IMR-90 (cell line): Measurements from ENCODE around the gene FLNA. TPM values are rescaled to one million over a fixed set of nuclear protein-coding genes. Genes with fewer than 3 reads are reported as not detected.

Experiments used
- ATAC-seq: fragments of 200-7000 bp; cut with Tn5 transposase; 2 replicates; pipeline ENCODE4 v1.9.1; 2020; ENCODE audit warnings: low read depth, mild to moderate bottlenecking, moderate library complexity
- BruUV-seq: library from RNA; stranded (reverse); fragments of 400-500 nt; replicated peaks from 2 replicates; lab custom pipeline; 2021; lab: Mats Ljungman, UMichigan
- CTCF ChIA-PET: fragments of 300-600 bp; formaldehyde crosslinking; extraction: SDS; loops from one replicate; lab custom pipeline; 2021; ENCODE audit warnings: antibody characterized with exemption; lab: Yijun Ruan, JAX
- POLR2A ChIA-PET: fragments of 300-600 bp; sonication (Branson Sonifier 250); formaldehyde crosslinking; loops from one replicate; lab custom pipeline; 2022; ENCODE audit warnings: antibody characterized with exemption; ENCODE audit not compliant: unreplicated experiment; lab: Charles Lee
- DNase-seq: peaks from one replicate; pipeline ENCODE4 v3.0.0; 2013
- H2AFZ ChIP-seq: replicated peaks from 2 replicates; pipeline ENCODE3; 2013; ENCODE audit warnings: low read length, mild to moderate bottlenecking; ENCODE audit not compliant: poor library complexity
- H2AK5ac ChIP-seq: 2 replicates; pipeline ENCODE4 v1.6.1; 2013; ENCODE audit warnings: low read depth, low read length, inconsistent platforms
- H2AK9ac ChIP-seq: replicated peaks from 2 replicates; pipeline ENCODE3; 2013; ENCODE audit warnings: mild to moderate bottlenecking, low read depth, low read length, moderate library complexity; ENCODE audit not compliant: poor library complexity
- H2BK120ac ChIP-seq: 2 replicates; pipeline ENCODE4 v1.6.1; 2013; ENCODE audit warnings: low read depth, low read length, inconsistent platforms
- H2BK15ac ChIP-seq: 3 replicates; pipeline ENCODE4 v1.6.1; 2013; ENCODE audit warnings: low read depth, low read length, inconsistent platforms
- H2BK20ac ChIP-seq: 2 replicates; pipeline ENCODE4 v1.6.1; 2013; ENCODE audit warnings: low read depth, mild to moderate bottlenecking, inconsistent platforms, low read length, moderate library complexity
- H2BK5ac ChIP-seq: 2 replicates; pipeline ENCODE4 v1.6.1; 2013; ENCODE audit warnings: mild to moderate bottlenecking, low read depth, low read length, inconsistent platforms; ENCODE audit not compliant: poor library complexity, severe bottlenecking
- H3K14ac ChIP-seq: replicated peaks from 2 replicates; pipeline ENCODE4 v1.6.1; 2013; ENCODE audit warnings: low read depth, low read length, inconsistent platforms
- H3K18ac ChIP-seq: 2 replicates; pipeline ENCODE4 v1.6.1; 2013; ENCODE audit warnings: low read depth, low read length, control low read depth
- H3K23ac ChIP-seq: 2 replicates; pipeline ENCODE4 v1.6.1; 2013; ENCODE audit warnings: low read depth, low read length, inconsistent platforms
- H3K27ac ChIP-seq: 2 replicates; pipeline ENCODE4 v1.5.1; 2013; ENCODE audit warnings: mild to moderate bottlenecking, control low read depth, low read length; ENCODE audit not compliant: insufficient read depth
- H3K27me3 ChIP-seq: 2 replicates; pipeline ENCODE4 v1.6.1; 2013; ENCODE audit warnings: low read length; ENCODE audit not compliant: control insufficient read depth, insufficient read depth
- H3K36me3 ChIP-seq: 2 replicates; pipeline ENCODE4 v1.6.1; 2013; ENCODE audit warnings: low read length, mixed read lengths; ENCODE audit not compliant: control insufficient read depth, insufficient read depth
- H3K4ac ChIP-seq: 2 replicates; pipeline ENCODE4 v1.6.1; 2013; ENCODE audit warnings: low read depth, low read length, inconsistent platforms
- H3K4me1 ChIP-seq: 2 replicates; pipeline ENCODE4 v1.6.1; 2013; ENCODE audit warnings: low read length, mixed read lengths; ENCODE audit not compliant: control insufficient read depth, insufficient read depth
- H3K4me2 ChIP-seq: 2 replicates; pipeline ENCODE4 v1.6.1; 2013; ENCODE audit warnings: low read depth, mild to moderate bottlenecking, control low read depth, low read length, moderate library complexity
- H3K4me3 ChIP-seq: 2 replicates; pipeline ENCODE4 v1.5.1; 2013; ENCODE audit warnings: low read depth, mild to moderate bottlenecking, control low read depth, low read length, moderate library complexity; ENCODE audit not compliant: insufficient read depth
- H3K56ac ChIP-seq: 2 replicates; pipeline ENCODE4 v1.6.1; 2013; ENCODE audit warnings: low read length, inconsistent platforms; ENCODE audit not compliant: insufficient read depth; ENCODE audit errors: extremely low read depth
- H3K79me1 ChIP-seq, 2 experiments: 2 replicates each; pipeline ENCODE4 v1.6.1; 2013; ENCODE audit warnings: low read length in 2 of 2, inconsistent platforms in 1 of 2, low read depth in 1 of 2
- H3K9ac ChIP-seq: 2 replicates; pipeline ENCODE4 v1.6.1; 2013; ENCODE audit warnings: low read depth, low read length, control low read depth
- H3K9me1 ChIP-seq: 2 replicates; pipeline ENCODE4 v1.6.1; 2013; ENCODE audit warnings: low read length, inconsistent platforms; ENCODE audit not compliant: insufficient read depth
- H3K9me3 ChIP-seq: 2 replicates; pipeline ENCODE4 v1.6.1; 2013; ENCODE audit warnings: low read length; ENCODE audit not compliant: control insufficient read depth, insufficient read depth
- H4K20me1 ChIP-seq: 2 replicates; pipeline ENCODE4 v1.6.1; 2013; ENCODE audit warnings: low read length, inconsistent platforms; ENCODE audit not compliant: insufficient read depth
- H4K5ac ChIP-seq: 2 replicates; pipeline ENCODE4 v1.6.1; 2013; ENCODE audit warnings: mild to moderate bottlenecking, low read depth, low read length, control low read depth
- H4K8ac ChIP-seq, 2 experiments: 2 replicates each; pipeline ENCODE4 v1.6.1; 2013; ENCODE audit warnings: low read depth in 2 of 2, low read length in 2 of 2, control low read depth in 1 of 2, inconsistent platforms in 1 of 2
- H4K91ac ChIP-seq: 2 replicates; pipeline ENCODE4 v1.6.1; 2013; ENCODE audit warnings: low read depth, low read length, inconsistent platforms; ENCODE audit not compliant: insufficient read depth
- CEBPB ChIP-seq: IDR thresholded peaks from 2 replicates; pipeline ENCODE4 v1.6.1; 2012; ENCODE audit warnings: low read depth, low read length, improper control_type of control experiment
- FOS ChIP-seq: fragments of 150-350 bp; IDR thresholded peaks from 2 replicates; pipeline ENCODE4 v1.6.1; 2016; ENCODE audit warnings: low read depth, low read length
- MAFK ChIP-seq: IDR thresholded peaks from 2 replicates; pipeline ENCODE4 v1.6.1; 2012; ENCODE audit warnings: low read depth, low read length, improper control_type of control experiment
- MAZ ChIP-seq: IDR thresholded peaks from 2 replicates; pipeline ENCODE4 v1.6.1; 2012; ENCODE audit warnings: low read depth, mild to moderate bottlenecking, low read length, improper control_type of control experiment, moderate library complexity, borderline replicate concordance
- MXI1 ChIP-seq: IDR thresholded peaks from 2 replicates; pipeline ENCODE4 v1.6.1; 2012; ENCODE audit warnings: low read depth, mild to moderate bottlenecking, low read length, moderate library complexity, borderline replicate concordance
- POLR2A ChIP-seq: IDR thresholded peaks from 2 replicates; pipeline ENCODE4 v1.6.1; 2012; ENCODE audit warnings: mild to moderate bottlenecking, low read depth, low read length
- RAD21 ChIP-seq: IDR thresholded peaks from 2 replicates; pipeline ENCODE4 v1.6.1; 2012; ENCODE audit warnings: low read length, improper control_type of control experiment
- RCOR1 ChIP-seq: IDR thresholded peaks from 2 replicates; pipeline ENCODE4 v1.6.1; 2012; ENCODE audit warnings: mild to moderate bottlenecking, low read length, improper control_type of control experiment; ENCODE audit not compliant: insufficient replicate concordance
- RFX5 ChIP-seq: IDR thresholded peaks from 2 replicates; pipeline ENCODE4 v1.8.0; 2012; ENCODE audit warnings: low read depth, mild to moderate bottlenecking, low read length, moderate library complexity
- SMC3 ChIP-seq: fragments of 150-350 bp; IDR thresholded peaks from 2 replicates; pipeline ENCODE4 v1.6.1; 2016; ENCODE audit warnings: low read depth, mild to moderate bottlenecking, antibody characterized with exemption, low read length, moderate library complexity
- WGBS, 2 experiments: methylation state at CpG; one replicate each; pipeline versions ENCODE4 v1.1.5 to v1.1.7; 2013; ENCODE audit warnings: missing lambda C conversion rate in 2 of 2; ENCODE audit not compliant: insufficient read length in 1 of 2; ENCODE audit errors: extremely low coverage in 2 of 2; 5-methylcytosine and 5-hydroxymethylcytosine counted together
- dilution Hi-C: fragments of 300-500 bp; cut with HindIII; formaldehyde crosslinking; loops from one replicate; pipeline ENCODE4 v1.14.3; 2018; ENCODE audit warnings: low sequenced_read_pairs; ENCODE audit not compliant: unreplicated experiment
- in situ Hi-C: fragments of 300-500 bp; cut with MboI; formaldehyde crosslinking; loops from 3 replicates; pipeline ENCODE4 v1.14.3; 2019; ENCODE audit warnings: low sequenced_read_pairs, inconsistent platforms, mixed read lengths
- intact Hi-C: fragments of 100-400 bp; cut with micrococcal nuclease; formaldehyde crosslinking; loops from 2 replicates; pipeline ENCODE4 v1.10.0; 2022
- polyA plus RNA-seq, 3 experiments: library from polyadenylated mRNA; depleted of rRNA; stranded (reverse); fragments of >200 nt; gene quantifications; 2 replicates each; pipeline ENCODE4 v1.2.3, GENCODE V29; 2012; ENCODE audit warnings: low replicate concordance in 1 of 3
- total RNA-seq: library from RNA; depleted of rRNA; stranded (reverse); fragments of >200 nt; gene quantifications from 2 replicates; pipeline ENCODE4 v1.2.3, GENCODE V29; 2012
- TF ChIP-seq, protein P1 (sequence below): fragments of 150-350 bp; IDR thresholded peaks from 2 replicates; pipeline ENCODE4 v1.6.1; 2017; ENCODE audit warnings: mild to moderate bottlenecking, antibody characterized with exemption, low read length, low read depth

Gene FLNA
- total and polyA plus RNA-seq, 2 of the 4 experiments (the other 2 are of a cell fraction) = 1,356 to 1,357 TPM

DNA sequence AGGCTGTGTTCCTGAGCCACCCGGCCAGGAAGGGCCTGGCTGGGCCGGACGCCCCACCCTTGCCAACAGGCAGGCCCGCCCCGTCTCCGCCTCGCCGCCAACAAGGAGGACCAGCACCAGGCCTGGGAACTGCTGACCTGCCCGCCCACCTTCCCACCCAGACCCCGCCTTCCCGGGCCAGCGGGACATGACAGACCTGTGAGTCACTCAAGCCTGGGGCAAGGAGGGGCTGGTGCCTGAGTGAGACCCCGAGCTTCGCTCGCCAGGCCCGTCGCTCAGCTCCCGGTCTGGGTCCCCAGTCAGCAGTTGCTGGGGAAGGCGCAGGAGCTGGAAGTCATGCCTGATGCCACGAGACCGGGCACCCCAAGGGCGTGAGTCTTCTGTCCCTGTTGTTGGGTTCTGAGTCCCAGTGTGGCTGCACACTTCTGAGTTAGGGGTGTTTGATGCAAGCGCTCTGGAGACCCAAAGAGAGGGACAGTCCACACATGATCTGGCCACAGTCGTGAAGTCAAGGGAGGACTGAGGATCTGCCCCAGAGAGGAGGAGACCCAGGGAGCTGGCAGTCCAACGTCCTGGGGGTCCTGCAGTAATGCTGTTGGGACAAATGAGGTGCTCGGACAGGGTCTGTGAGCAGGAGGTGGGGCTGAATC lies 34.9 kb upstream of the FLNA start, which contains the start of gene DNASE1L1:
Gene DNASE1L1 (minus strand): TSS at position 33 of the 650 bp plus-strand sequence. CDS start 3,686 bp downstream, outside the sequence.
- H3K79me1 ChIP-seq = peaks cover 6 to 26% of the 10 kb centered on the region in 2 experiments; a peak in 3 of 4 replicates
- peak within 1 kb of the TSS; percentile 90 for H3K4me2 ChIP-seq
- H3K56ac ChIP-seq = peak within 1 kb of the TSS; percentile 64
- TF ChIP-seq FOS = 0 out of 2 replicates have a peak, but pooled peaks have one; percentile 31
- TF ChIP-seq RAD21 = no peak
- TF ChIP-seq, protein P1, sequence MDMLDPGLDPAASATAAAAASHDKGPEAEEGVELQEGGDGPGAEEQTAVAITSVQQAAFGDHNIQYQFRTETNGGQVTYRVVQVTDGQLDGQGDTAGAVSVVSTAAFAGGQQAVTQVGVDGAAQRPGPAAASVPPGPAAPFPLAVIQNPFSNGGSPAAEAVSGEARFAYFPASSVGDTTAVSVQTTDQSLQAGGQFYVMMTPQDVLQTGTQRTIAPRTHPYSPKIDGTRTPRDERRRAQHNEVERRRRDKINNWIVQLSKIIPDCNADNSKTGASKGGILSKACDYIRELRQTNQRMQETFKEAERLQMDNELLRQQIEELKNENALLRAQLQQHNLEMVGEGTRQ = no peak
- TF ChIP-seq MXI1 = peak; percentile 30; the same call in 1 of the 2 replicates
- TF ChIP-seq RFX5 = peak; percentile 94
- no peak for TF ChIP-seq SMC3
- TF ChIP-seq MAFK = no peak
- TF ChIP-seq CEBPB = no peak
- peak; percentile 44; the same call in 1 of the 2 replicates for TF ChIP-seq MAZ
- TF ChIP-seq POLR2A = peak; percentile 33; the same call in 1 of the 2 replicates
- no peak for TF ChIP-seq RCOR1
- H2AK9ac ChIP-seq = peak within 1 kb of the TSS; percentile 95
- peak within 1 kb of the TSS; percentile 86 for H2AK5ac ChIP-seq
- H2AFZ ChIP-seq = peak within 1 kb of the TSS; percentile 82
- dilution Hi-C loops (no loop called here), intact Hi-C loops (loop anchor here (1.0 kb wide), 1 partner anchor 35 kb away; the partner anchor contains the start of gene FAM50A), in situ Hi-C loops (no loop called here)
- H4K20me1 ChIP-seq = no peaks in the 10 kb centered on the region
- H3K14ac ChIP-seq = peak within 1 kb of the TSS; percentile 84
- H3K23ac ChIP-seq = peak within 1 kb of the TSS; percentile 88
- H4K8ac ChIP-seq = peak within 1 kb of the TSS; percentile 26 to 88; a peak in 2 of 4 replicates
- H3K27me3 ChIP-seq = no peaks in the 10 kb centered on the region
- H2BK15ac ChIP-seq = peak within 1 kb of the TSS; percentile 48; the same call in 1 of the 3 replicates
- H3K4me1 ChIP-seq = peaks cover 4% of the 10 kb centered on the region
- H3K9ac ChIP-seq = peak within 1 kb of the TSS; percentile 89
- H2BK120ac ChIP-seq = peak within 1 kb of the TSS; percentile 92
- peak within 1 kb of the TSS; percentile 84 for H2BK5ac ChIP-seq
- H3K4me3 ChIP-seq = peak within 1 kb of the TSS; percentile 76
- ATAC-seq (peak; percentile 78), DNase-seq (peak; percentile 87)
- H3K18ac ChIP-seq = peak within 1 kb of the TSS; percentile 73
- peak within 1 kb of the TSS; percentile 81 for H4K5ac ChIP-seq
- peak within 1 kb of the TSS; percentile 95 for H4K91ac ChIP-seq
- H3K4ac ChIP-seq = peak within 1 kb of the TSS; percentile 93
- H2BK20ac ChIP-seq = no peak within 1 kb of the TSS; the same call in 1 of the 2 replicates
- WGBS, 2 experiments = 15% methylated on average over 4 of the region's 26 CpGs; no CpG with 5 or more reads in 1 of the 2 experiments
- peak within 1 kb of the TSS; percentile 92 for H3K27ac ChIP-seq
- peaks cover 5% of the 10 kb centered on the region for H3K36me3 ChIP-seq
- ChIA-PET CTCF (no interaction called here), POLR2A (no interaction called here)
- peaks cover 3% of the 10 kb centered on the region; the same call in 1 of the 2 replicates for H3K9me1 ChIP-seq
- H3K9me3 ChIP-seq = no peaks in the 10 kb centered on the region
- BruUV-seq = no TSS peak
